Left kidney (tissue), 2 donors: ENCODE measurements around the gene FABP1. TPM values are rescaled to one million over a fixed set of nuclear protein-coding genes. Genes with fewer than 3 reads are reported as not detected.

ENCODE experiments used
- DNase-seq: peaks from one replicate; pipeline ENCODE4 v3.0.0-alpha.2; 2013
- polyA plus RNA-seq: library from polyadenylated mRNA; unstranded; fragments of 120-200 nt; gene quantifications from one replicate; pipeline ENCODE4 v1.2.1, GENCODE V29; 2013; ENCODE audit not compliant: insufficient read length

The FABP1 gene
- polyA plus RNA-seq, 1 donor, result 21.2 TPM

GRCh38 chr2:88116669-88117432, 11.0 kb downstream of the FABP1 start:
- no peak for DNase-seq

- DNase-seq, result no peak
Measured at GRCh38 chr2:88115825-88116518, 11.9 kb downstream of the FABP1 start.

- DNase-seq, result no peak
Measured at GRCh38 chr2:88114889-88115288, 13.0 kb downstream of the FABP1 start.

GRCh38 chr2:88113069-88113468, 14.8 kb downstream of the FABP1 start:
- no peak for DNase-seq

- DNase-seq, result no peak
Measured at GRCh38 chr2:88110830-88111229, 17.0 kb downstream of the FABP1 start.

GRCh38 chr2:88108796-88109195, 19.1 kb downstream of the FABP1 start:
- DNase-seq, result no peak

GRCh38 chr2:88100489-88100858, 27.4 kb downstream of the FABP1 start:
- no peak for DNase-seq

GRCh38 chr2:88099798-88100488, 27.9 kb downstream of the FABP1 start:
- no peak for DNase-seq

GRCh38 chr2:88098558-88098900, 29.3 kb downstream of the FABP1 start:
- DNase-seq, result no peak

- DNase-seq, result no peak
Measured at GRCh38 chr2:88097891-88098557, 29.8 kb downstream of the FABP1 start.

- no peak for DNase-seq
Measured at GRCh38 chr2:88097192-88097591, 30.7 kb downstream of the FABP1 start.

- no peak for DNase-seq
Measured at GRCh38 chr2:88096708-88097107, 31.2 kb downstream of the FABP1 start.

GRCh38 chr2:88095022-88095421, 32.8 kb downstream of the FABP1 start:
- DNase-seq, result no peak

- no peak for DNase-seq
Measured at GRCh38 chr2:88092773-88093172, 35.1 kb downstream of the FABP1 start.

GRCh38 chr2:88091943-88092342, 35.9 kb downstream of the FABP1 start:
- DNase-seq, result no peak

GRCh38 chr2:88090446-88091283, 37.2 kb downstream of the FABP1 start:
- no peak for DNase-seq

- DNase-seq, result no peak
Measured at GRCh38 chr2:88088999-88089398, 38.9 kb downstream of the FABP1 start.

- DNase-seq, result no peak
Measured at GRCh38 chr2:88087763-88088162, 40.1 kb downstream of the FABP1 start.

GRCh38 chr2:88087073-88087472, 40.8 kb downstream of the FABP1 start:
- DNase-seq, result no peak

GRCh38 chr2:88086401-88086800, 41.5 kb downstream of the FABP1 start:
- no peak for DNase-seq

- DNase-seq, result no peak
Measured at GRCh38 chr2:88085602-88086001, 42.3 kb downstream of the FABP1 start.

- DNase-seq, result no peak
Measured at GRCh38 chr2:88085099-88085498, 42.8 kb downstream of the FABP1 start.
